Natural killer cell (primary cell): ENCODE results near the gene VEPH1. TPM values are rescaled to one million over a fixed set of nuclear protein-coding genes. Genes with fewer than 3 reads are reported as not detected.

Experiments used
- ATAC-seq, 3 donors: fragments of 150-1000 bp in 2 of 3; fragments of 200-7000 bp in 1 of 3; cut with Tn5 transposase; 1 replicate in 1 of 3; 2 replicates in 2 of 3; pipeline ENCODE4 v1.10.0; 2021; ENCODE audit warnings: mild to moderate bottlenecking in 2 of 3, moderate library complexity in 2 of 3
- DNase-seq, 2 donors: peaks; one replicate each; pipeline versions ENCODE4 v3.0.0 to v3.0.0-alpha.2; 2013 to 2021; ENCODE audit warnings: mixed read lengths in 1 of 2
- H3K27ac ChIP-seq: one replicate; pipeline ENCODE4 v1.5.1; 2013; ENCODE audit warnings: mild to moderate bottlenecking, low read length
- H3K27me3 ChIP-seq: one replicate; pipeline ENCODE4 v1.6.1; 2013; ENCODE audit warnings: low read length; ENCODE audit not compliant: control insufficient read depth, insufficient read depth
- H3K36me3 ChIP-seq: one replicate; pipeline ENCODE4 v1.6.1; 2013; ENCODE audit warnings: low read length; ENCODE audit not compliant: control insufficient read depth, insufficient read depth
- H3K4me1 ChIP-seq: one replicate; pipeline ENCODE4 v1.6.1; 2013; ENCODE audit warnings: low read length; ENCODE audit not compliant: control insufficient read depth, insufficient read depth
- H3K4me3 ChIP-seq: one replicate; pipeline ENCODE4 v1.5.1; 2013; ENCODE audit warnings: low read length
- H3K9me3 ChIP-seq: one replicate; pipeline ENCODE4 v1.6.1; 2013; ENCODE audit warnings: low read length; ENCODE audit not compliant: control insufficient read depth, insufficient read depth
- H3K27ac Mint-ChIP-seq, 2 donors: one replicate each; pipeline ENCODE4 v1.8.0; 2022; ENCODE audit warnings: mild to moderate bottlenecking in 2 of 2, mixed read lengths in 2 of 2, moderate library complexity in 1 of 2
- H3K27me3 Mint-ChIP-seq, 2 donors: one replicate each; pipeline ENCODE4 v1.8.0; 2022; ENCODE audit warnings: low read depth in 2 of 2, mixed read lengths in 2 of 2
- H3K36me3 Mint-ChIP-seq: one replicate; pipeline ENCODE4 v1.8.0; 2022; ENCODE audit warnings: mixed read lengths
- H3K4me1 Mint-ChIP-seq, 2 donors: one replicate each; pipeline ENCODE4 v1.8.0; 2022; ENCODE audit warnings: mixed read lengths in 2 of 2
- H3K4me3 Mint-ChIP-seq: one replicate; pipeline ENCODE4 v1.8.0; 2022; ENCODE audit warnings: mild to moderate bottlenecking, moderate library complexity, mixed read lengths
- H3K9me3 Mint-ChIP-seq, 2 donors: one replicate each; pipeline ENCODE4 v1.8.0; 2022; ENCODE audit warnings: mixed read lengths in 2 of 2
- WGBS: methylation state at CpG from one replicate; pipeline ENCODE4 v1.1.7; 2013; ENCODE audit warnings: missing lambda C conversion rate; ENCODE audit not compliant: insufficient coverage; 5-methylcytosine and 5-hydroxymethylcytosine counted together
- intact Hi-C: fragments of 100-400 bp; cut with micrococcal nuclease; formaldehyde crosslinking; loops from one replicate; pipeline ENCODE4 v1.14.2; 2022
- total RNA-seq, 4 donors: library from RNA; stranded (reverse); fragments of 120-200 nt in 1 of 4; gene quantifications; one replicate each; pipeline versions ENCODE4 v1.2.3 to v1.2.4, GENCODE V29; 2013 to 2022
- TF ChIP-seq, protein P1 (sequence below): fragments of 200-600 bp; IDR thresholded peaks from one replicate; pipeline ENCODE4 v1.8.0; 2022; ENCODE audit warnings: antibody characterized with exemption

VEPH1 gene
- total RNA-seq, 3 donors from 2014 or later (not counting 1 experiment from before 2014, with no cell fraction given), result 0.41 to 1.3 (median 0.60) TPM

DNA sequence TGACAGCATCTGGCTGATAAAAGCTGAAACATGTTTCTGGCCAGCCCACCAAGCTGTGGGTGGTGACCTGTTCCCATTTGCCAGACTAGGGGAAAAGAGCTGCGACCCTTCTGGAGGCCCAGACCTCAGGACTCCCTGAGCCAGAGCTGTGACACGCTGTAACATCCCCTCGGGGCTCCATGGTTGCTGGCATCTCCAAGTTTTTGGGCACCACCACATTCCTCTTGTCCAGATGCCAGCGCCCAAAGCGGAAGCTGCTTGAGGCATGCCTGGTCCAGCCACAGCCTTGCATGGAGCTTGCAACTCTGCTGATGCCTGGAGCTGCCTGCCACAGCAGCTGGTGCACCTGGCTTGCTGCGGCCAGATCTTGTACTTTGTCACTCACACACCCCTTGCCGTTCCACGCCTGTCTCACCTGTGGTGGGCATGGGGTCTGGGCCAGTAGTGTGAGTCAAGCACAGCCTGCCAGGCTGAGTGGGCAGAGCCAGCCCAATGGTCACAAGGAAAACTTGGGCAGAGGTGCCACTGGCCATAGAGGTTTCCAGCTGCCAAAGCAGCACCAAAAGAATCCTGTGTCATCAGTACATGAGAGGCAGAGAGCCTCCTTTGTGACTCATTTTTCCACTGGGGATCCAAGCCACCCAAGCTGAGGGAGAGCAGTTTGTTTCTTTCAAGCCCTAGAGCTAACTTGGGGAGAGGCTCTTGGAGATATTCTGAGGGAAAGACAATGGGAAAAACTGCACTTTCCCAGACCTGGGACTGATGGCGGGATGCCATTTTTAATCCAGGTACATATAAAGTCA lies 112.3 kb downstream of the VEPH1 start:
- Histone ChIP-seq H3K4me1 (no peaks in the 10 kb centered on the region), H3K9me3 (no peaks in the 10 kb centered on the region), H3K4me3 (no peak overlapping the region), H3K36me3 (no peaks in the 10 kb centered on the region), H3K27me3 (no peaks in the 10 kb centered on the region), H3K27ac (no peak overlapping the region)
- Mint-ChIP-seq H3K4me1 (no peaks in the 10 kb centered on the region), H3K27ac (no peak overlapping the region), H3K9me3 (peaks cover 0 to 2% of the 10 kb centered on the region in 2 donors), H3K36me3 (no peaks in the 10 kb centered on the region), H3K27me3 (no peaks in the 10 kb centered on the region), H3K4me3 (no peak overlapping the region)
- no peak for DNase-seq
- TF ChIP-seq, protein P1, sequence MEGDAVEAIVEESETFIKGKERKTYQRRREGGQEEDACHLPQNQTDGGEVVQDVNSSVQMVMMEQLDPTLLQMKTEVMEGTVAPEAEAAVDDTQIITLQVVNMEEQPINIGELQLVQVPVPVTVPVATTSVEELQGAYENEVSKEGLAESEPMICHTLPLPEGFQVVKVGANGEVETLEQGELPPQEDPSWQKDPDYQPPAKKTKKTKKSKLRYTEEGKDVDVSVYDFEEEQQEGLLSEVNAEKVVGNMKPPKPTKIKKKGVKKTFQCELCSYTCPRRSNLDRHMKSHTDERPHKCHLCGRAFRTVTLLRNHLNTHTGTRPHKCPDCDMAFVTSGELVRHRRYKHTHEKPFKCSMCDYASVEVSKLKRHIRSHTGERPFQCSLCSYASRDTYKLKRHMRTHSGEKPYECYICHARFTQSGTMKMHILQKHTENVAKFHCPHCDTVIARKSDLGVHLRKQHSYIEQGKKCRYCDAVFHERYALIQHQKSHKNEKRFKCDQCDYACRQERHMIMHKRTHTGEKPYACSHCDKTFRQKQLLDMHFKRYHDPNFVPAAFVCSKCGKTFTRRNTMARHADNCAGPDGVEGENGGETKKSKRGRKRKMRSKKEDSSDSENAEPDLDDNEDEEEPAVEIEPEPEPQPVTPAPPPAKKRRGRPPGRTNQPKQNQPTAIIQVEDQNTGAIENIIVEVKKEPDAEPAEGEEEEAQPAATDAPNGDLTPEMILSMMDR, result no peak
- no peak for ATAC-seq
- intact Hi-C loops, result no loop called here
- 89% methylated on average over 9 of the region's 9 CpGs for WGBS

DNA sequence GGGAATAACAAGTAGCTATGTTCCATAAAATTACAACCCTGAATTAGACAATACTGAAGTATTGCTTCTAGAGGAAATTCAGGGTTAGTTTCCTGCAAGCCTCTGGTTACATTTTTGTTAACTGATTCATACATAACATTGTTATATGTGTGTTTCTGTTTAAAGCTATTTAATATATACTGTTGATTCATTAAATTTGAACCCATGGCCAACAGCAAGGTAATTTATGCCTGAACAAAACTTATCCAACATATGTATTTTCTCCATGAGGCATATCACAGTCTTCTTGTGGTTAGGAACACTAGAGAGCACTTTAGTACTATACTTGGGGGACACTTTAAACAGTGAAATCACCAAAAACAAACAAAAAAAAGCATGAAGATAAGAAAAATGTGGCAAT lies 114.2 kb downstream of the VEPH1 start:
- no peak overlapping the region for H3K4me3 ChIP-seq
- no peak overlapping the region for H3K4me3 Mint-ChIP-seq
- H3K4me1 Mint-ChIP-seq, result no peaks in the 10 kb centered on the region
- no peak overlapping the region for H3K27ac Mint-ChIP-seq
- H3K9me3 Mint-ChIP-seq, result peaks cover 0 to 2% of the 10 kb centered on the region in 2 donors
- H3K4me1 ChIP-seq, result no peaks in the 10 kb centered on the region
- H3K36me3 Mint-ChIP-seq, result no peaks in the 10 kb centered on the region
- intact Hi-C loops, result no loop called here
- no peaks in the 10 kb centered on the region for H3K36me3 ChIP-seq
- no peak for DNase-seq
- H3K9me3 ChIP-seq, result no peaks in the 10 kb centered on the region
- no peaks in the 10 kb centered on the region for H3K27me3 Mint-ChIP-seq
- ATAC-seq, result no peak
- TF ChIP-seq, protein P1, result no peak
- H3K27ac ChIP-seq, result no peak overlapping the region
- no peaks in the 10 kb centered on the region for H3K27me3 ChIP-seq

DNA sequence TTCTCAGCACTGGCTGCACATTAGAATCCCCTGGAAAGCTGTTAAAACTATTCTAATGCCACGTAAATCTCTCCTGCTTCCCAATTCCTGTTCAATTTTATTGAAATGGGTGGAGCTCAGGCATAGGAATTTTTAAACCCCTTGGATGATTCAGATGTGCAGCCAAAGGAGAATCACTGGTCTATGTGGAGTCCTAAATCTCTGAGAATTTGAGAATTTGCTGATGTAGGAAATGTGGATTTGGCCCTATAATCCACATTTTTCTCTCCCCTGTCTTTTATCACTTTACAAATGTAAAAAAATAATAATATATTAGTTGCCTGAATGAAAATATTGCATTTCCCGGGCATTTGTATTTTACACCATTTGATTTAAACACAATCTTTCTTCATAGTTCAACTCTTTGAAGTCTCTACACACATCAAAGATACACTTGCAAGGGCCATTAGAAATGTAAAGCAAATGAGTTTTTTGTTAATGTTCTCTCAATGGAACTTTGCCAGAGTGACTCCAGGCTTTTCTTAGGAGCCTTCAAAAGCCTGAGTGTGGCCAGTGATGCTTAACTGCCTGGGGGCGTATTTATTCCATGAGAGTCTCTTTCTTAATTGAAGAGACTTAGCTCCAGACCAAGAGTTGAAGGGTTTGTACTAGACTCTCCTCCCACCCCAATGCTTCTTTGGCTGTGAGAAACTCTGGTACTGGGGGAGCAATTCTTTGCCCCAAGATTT lies 115.3 kb downstream of the VEPH1 start:
- Histone ChIP-seq H3K9me3 (no peaks in the 10 kb centered on the region), H3K27ac (no peak overlapping the region), H3K4me3 (no peak overlapping the region), H3K27me3 (no peaks in the 10 kb centered on the region), H3K4me1 (no peaks in the 10 kb centered on the region), H3K36me3 (no peaks in the 10 kb centered on the region)
- intact Hi-C loops, result no loop called here
- H3K4me3 Mint-ChIP-seq, result no peak overlapping the region
- 0% methylated on average over 1 of the region's 3 CpGs for WGBS
- H3K4me1 Mint-ChIP-seq, result no peaks in the 10 kb centered on the region
- ATAC-seq, result no peak
- no peaks in the 10 kb centered on the region for H3K36me3 Mint-ChIP-seq
- TF ChIP-seq, protein P1, result no peak
- no peaks in the 10 kb centered on the region for H3K27me3 Mint-ChIP-seq
- H3K9me3 Mint-ChIP-seq, result peaks cover 0 to 2% of the 10 kb centered on the region in 2 donors
- H3K27ac Mint-ChIP-seq, result no peak overlapping the region
- DNase-seq, result no peak
